MM.1S (cell line): ENCODE data around the gene GIPC3.
A peak's percentile ranks its signal among the peaks of the same experiment; 100 is the strongest.

Experiments
- DNase-seq: peaks from one replicate; pipeline ENCODE4 v3.0.0-alpha.2; 2015
- H2AFZ ChIP-seq: fragments of 300-600 bp; sonication (generic); 2 replicates; pipeline ENCODE4 v1.6.0; 2016; ENCODE audit warnings: antibody characterized with exemption, low read length
- H3F3A ChIP-seq: fragments of 300-600 bp; sonication (generic); 2 replicates; pipeline ENCODE4 v1.6.1; 2016; ENCODE audit warnings: mild to moderate bottlenecking, antibody characterized with exemption, low read length, moderate library complexity, mixed read lengths; ENCODE audit not compliant: insufficient read depth
- H3K27ac ChIP-seq: fragments of 300-600 bp; sonication (generic); 2 replicates; pipeline ENCODE4 v1.5.1; 2016; ENCODE audit warnings: mild to moderate bottlenecking, low read length
- H3K27me3 ChIP-seq: fragments of 300-600 bp; sonication (generic); replicated peaks from 2 replicates; pipeline ENCODE4 v1.6.0; 2016; ENCODE audit warnings: low read length; ENCODE audit not compliant: insufficient read depth
- H3K36me3 ChIP-seq: fragments of 300-600 bp; sonication (generic); replicated peaks from 2 replicates; pipeline ENCODE4 v1.6.1; 2016; ENCODE audit warnings: mild to moderate bottlenecking, low read length, mixed read lengths; ENCODE audit not compliant: insufficient read depth
- H3K4me1 ChIP-seq: fragments of 300-600 bp; sonication (generic); 2 replicates; pipeline ENCODE4 v1.6.1; 2016; ENCODE audit warnings: low read length, mixed read lengths
- H3K4me2 ChIP-seq: fragments of 300-600 bp; sonication (generic); 2 replicates; pipeline ENCODE4 v1.6.0; 2016; ENCODE audit warnings: low read depth, low read length
- H3K4me3 ChIP-seq: fragments of 300-600 bp; sonication (generic); 2 replicates; pipeline ENCODE4 v1.5.1; 2016; ENCODE audit warnings: low read length, mixed read lengths
- H3K79me2 ChIP-seq: fragments of 300-600 bp; sonication (generic); 2 replicates; pipeline ENCODE4 v1.6.1; 2016; ENCODE audit warnings: mixed run types, low read length, mixed read lengths
- H3K9ac ChIP-seq: fragments of 300-600 bp; sonication (generic); 2 replicates; pipeline ENCODE4 v1.6.1; 2016; ENCODE audit warnings: low read length, mixed read lengths
- H3K9me2 ChIP-seq: fragments of 300-600 bp; sonication (generic); replicated peaks from 2 replicates; pipeline ENCODE4 v1.6.1; 2016; ENCODE audit warnings: mild to moderate bottlenecking, low read length, mixed read lengths; ENCODE audit not compliant: insufficient read depth
- H3K9me3 ChIP-seq: fragments of 300-600 bp; sonication (generic); replicated peaks from 2 replicates; pipeline ENCODE4 v1.6.1; 2016; ENCODE audit warnings: mild to moderate bottlenecking, low read length, mixed read lengths; ENCODE audit not compliant: insufficient read depth
- H4K20me1 ChIP-seq: fragments of 300-600 bp; sonication (generic); 2 replicates; pipeline ENCODE4 v1.6.1; 2016; ENCODE audit warnings: mild to moderate bottlenecking, low read length, moderate library complexity, mixed read lengths; ENCODE audit not compliant: insufficient read depth
- EZH2 ChIP-seq: fragments of 300-600 bp; sonication (generic); optimal IDR thresholded peaks from 2 replicates; pipeline ENCODE3; 2017; ENCODE audit warnings: low read depth, mild to moderate bottlenecking, antibody characterized with exemption, low read length, mixed read lengths
- EZH2phosphoT487 ChIP-seq: fragments of 300-600 bp; sonication (generic); IDR thresholded peaks from 2 replicates; pipeline ENCODE4 v1.6.1; 2018; ENCODE audit warnings: antibody characterized with exemption, low read length
- TF ChIP-seq, protein P1 (sequence below): fragments of 300-600 bp; sonication (generic); IDR thresholded peaks from 2 replicates; pipeline ENCODE4 v1.5.1; 2016; ENCODE audit warnings: antibody characterized with exemption, low read length, mixed read lengths

The GIPC3 gene

DNA sequence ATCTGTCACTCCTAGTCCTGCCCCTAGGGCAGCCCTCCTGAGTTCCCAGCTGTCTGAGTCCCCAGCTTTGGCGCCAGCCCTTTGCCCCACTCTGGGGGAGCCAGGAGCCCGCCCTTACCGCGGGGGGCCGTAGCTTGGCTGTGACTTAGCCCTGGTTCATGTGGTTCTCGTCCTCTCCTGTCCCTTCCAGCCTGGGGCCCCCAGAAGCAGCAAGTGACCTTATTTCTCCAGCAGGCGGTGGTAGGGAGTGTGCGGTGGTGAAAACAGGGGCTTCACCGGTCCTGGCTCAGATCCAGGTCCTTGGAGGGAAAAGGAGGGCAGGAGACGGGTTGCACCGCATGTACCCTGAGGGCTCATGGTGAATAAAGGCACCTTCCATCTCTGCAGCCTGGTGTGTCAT lies 7.9 kb downstream of the GIPC3 start:
- Histone ChIP-seq H4K20me1 (no peaks in the 10 kb centered on the region), H3K27ac (no peak overlapping the region), H3K4me2 (no peak overlapping the region), H3K4me1 (no peaks in the 10 kb centered on the region), H2AFZ (no peak overlapping the region), H3K36me3 (no peaks in the 10 kb centered on the region), H3K9me2 (no peaks in the 10 kb centered on the region), H3K27me3 (peaks cover 84% of the 10 kb centered on the region), H3K9me3 (no peaks in the 10 kb centered on the region), H3K4me3 (no peak overlapping the region), H3K79me2 (no peaks in the 10 kb centered on the region), H3F3A (no peaks in the 10 kb centered on the region), H3K9ac (no peak overlapping the region)
- no peak for DNase-seq
- TF ChIP-seq EZH2phosphoT487 (no peak), EZH2 (no peak)
- TF ChIP-seq, protein P1, sequence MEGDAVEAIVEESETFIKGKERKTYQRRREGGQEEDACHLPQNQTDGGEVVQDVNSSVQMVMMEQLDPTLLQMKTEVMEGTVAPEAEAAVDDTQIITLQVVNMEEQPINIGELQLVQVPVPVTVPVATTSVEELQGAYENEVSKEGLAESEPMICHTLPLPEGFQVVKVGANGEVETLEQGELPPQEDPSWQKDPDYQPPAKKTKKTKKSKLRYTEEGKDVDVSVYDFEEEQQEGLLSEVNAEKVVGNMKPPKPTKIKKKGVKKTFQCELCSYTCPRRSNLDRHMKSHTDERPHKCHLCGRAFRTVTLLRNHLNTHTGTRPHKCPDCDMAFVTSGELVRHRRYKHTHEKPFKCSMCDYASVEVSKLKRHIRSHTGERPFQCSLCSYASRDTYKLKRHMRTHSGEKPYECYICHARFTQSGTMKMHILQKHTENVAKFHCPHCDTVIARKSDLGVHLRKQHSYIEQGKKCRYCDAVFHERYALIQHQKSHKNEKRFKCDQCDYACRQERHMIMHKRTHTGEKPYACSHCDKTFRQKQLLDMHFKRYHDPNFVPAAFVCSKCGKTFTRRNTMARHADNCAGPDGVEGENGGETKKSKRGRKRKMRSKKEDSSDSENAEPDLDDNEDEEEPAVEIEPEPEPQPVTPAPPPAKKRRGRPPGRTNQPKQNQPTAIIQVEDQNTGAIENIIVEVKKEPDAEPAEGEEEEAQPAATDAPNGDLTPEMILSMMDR, result peak; percentile 23

DNA sequence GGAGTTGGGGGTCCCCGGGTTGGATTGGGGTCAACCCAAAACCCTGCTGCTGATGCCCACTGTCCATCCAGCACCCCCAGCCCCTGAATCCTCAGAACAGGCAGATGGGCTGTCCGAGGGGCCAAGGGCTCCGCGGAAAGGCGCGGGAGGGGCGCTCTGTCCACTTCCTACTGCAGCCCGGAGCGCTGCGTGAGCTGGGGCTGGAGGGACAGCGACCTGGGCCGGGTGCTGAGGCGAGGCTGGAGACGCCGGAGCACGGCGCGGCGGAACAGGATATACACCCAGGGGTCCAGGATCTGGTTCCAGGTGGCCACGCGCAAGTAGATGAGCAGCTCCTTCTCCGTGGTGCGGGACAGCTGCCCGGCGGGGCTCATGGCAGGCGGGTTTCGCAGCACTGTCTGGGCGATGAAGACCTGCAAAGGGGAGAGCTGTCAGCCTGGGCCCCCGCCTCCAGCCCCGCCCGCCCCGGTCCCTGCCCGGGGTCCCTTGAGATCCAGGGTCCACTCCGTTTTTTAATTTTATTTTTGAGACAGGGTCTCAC lies 10.3 kb downstream of the GIPC3 start:
- no peak overlapping the region for H3K4me3 ChIP-seq
- no peak overlapping the region for H2AFZ ChIP-seq
- no peaks in the 10 kb centered on the region for H3K9me2 ChIP-seq
- H3K9ac ChIP-seq, result no peak overlapping the region
- H3K27me3 ChIP-seq, result peaks cover 65% of the 10 kb centered on the region
- TF ChIP-seq, protein P1, result no peak
- no peaks in the 10 kb centered on the region for H4K20me1 ChIP-seq
- H3K4me1 ChIP-seq, result no peaks in the 10 kb centered on the region
- no peaks in the 10 kb centered on the region for H3K9me3 ChIP-seq
- no peaks in the 10 kb centered on the region for H3K79me2 ChIP-seq
- no peaks in the 10 kb centered on the region for H3F3A ChIP-seq
- no peaks in the 10 kb centered on the region for H3K36me3 ChIP-seq
- no peak overlapping the region for H3K4me2 ChIP-seq
- H3K27ac ChIP-seq, result no peak overlapping the region
- DNase-seq, result no peak

DNA sequence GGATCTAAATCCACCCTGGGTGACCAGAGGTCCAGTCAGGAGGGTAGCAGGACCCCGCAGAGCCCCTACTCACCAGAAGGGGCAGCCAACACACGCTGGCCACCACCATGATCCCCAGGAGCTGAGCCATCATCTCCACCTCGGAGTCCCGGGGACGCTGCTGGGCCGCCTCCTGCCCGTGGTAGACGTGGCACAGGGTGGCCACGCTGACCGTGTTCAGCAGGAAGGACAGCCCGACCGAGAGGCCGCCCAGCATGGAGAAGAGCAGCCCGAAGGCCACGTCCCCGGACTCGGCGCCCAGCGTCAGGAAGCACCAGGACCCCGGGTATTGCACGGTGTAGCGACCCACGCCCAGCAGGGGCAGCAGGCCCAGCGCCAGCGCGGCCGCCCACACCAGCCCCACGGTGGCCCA lies 14.5 kb downstream of the GIPC3 start:
- no peaks in the 10 kb centered on the region for H4K20me1 ChIP-seq
- H3K36me3 ChIP-seq, result no peaks in the 10 kb centered on the region
- H3K9me2 ChIP-seq, result no peaks in the 10 kb centered on the region
- no peak overlapping the region for H3K4me3 ChIP-seq
- H3K79me2 ChIP-seq, result no peaks in the 10 kb centered on the region
- no peak overlapping the region for H2AFZ ChIP-seq
- H3K9me3 ChIP-seq, result no peaks in the 10 kb centered on the region
- no peak overlapping the region for H3K9ac ChIP-seq
- H3K27me3 ChIP-seq, result peaks cover 50% of the 10 kb centered on the region
- H3K4me2 ChIP-seq, result no peak overlapping the region
- no peak overlapping the region for H3K27ac ChIP-seq
- DNase-seq, result no peak
- TF ChIP-seq, protein P1, result no peak
- no peak for TF ChIP-seq EZH2phosphoT487
- no peak for TF ChIP-seq EZH2
- H3F3A ChIP-seq, result no peaks in the 10 kb centered on the region
- H3K4me1 ChIP-seq, result no peaks in the 10 kb centered on the region
